HL-60 (cell line): ENCODE results near the gene EGFR.

Experiments used
- CTCF ChIP-seq: IDR thresholded peaks from one replicate; pipeline ENCODE4 v1.5.1; 2011; ENCODE audit warnings: low read length, control low read depth, inconsistent platforms; ENCODE audit not compliant: insufficient read depth
- GABPA ChIP-seq: IDR thresholded peaks from 2 replicates; pipeline ENCODE4 v1.6.1; 2012; ENCODE audit warnings: low read depth
- POLR2AphosphoS5 ChIP-seq: IDR thresholded peaks from 2 replicates; pipeline ENCODE4 v1.6.1; 2012; ENCODE audit warnings: low read depth
- REST ChIP-seq: IDR thresholded peaks from 2 replicates; pipeline ENCODE4 v1.6.1; 2012; ENCODE audit warnings: low read depth; ENCODE audit not compliant: insufficient replicate concordance
- SPI1 ChIP-seq: IDR thresholded peaks from 2 replicates; pipeline ENCODE4 v1.6.1; 2012; ENCODE audit warnings: low read depth, mild to moderate bottlenecking, borderline replicate concordance

GRCh38 chr7:55122263-55122662 lies 103.4 kb downstream of the EGFR start:
- TF ChIP-seq CTCF (no peak), POLR2AphosphoS5 (no peak), GABPA (no peak), SPI1 (no peak), REST (no peak)
